ENCODE results near the gene RARS1.

GRCh38 chr5:168528521-168529373, 42.5 kb downstream of the RARS1 start, which contains the start of gene FBLL1:
- TF ChIP-seq ZBTB21 (CRISPR knock-in tag; IDR thresholded peaks at IDR 0.05; ENCODE audit: borderline replicate concordance): peak; percentile 68; the same call in 1 of the 2 replicates
- TF ChIP-seq HMGA2 (CRISPR knock-in tag; IDR thresholded peaks at IDR 0.05): no peak
- no peak for TF ChIP-seq USF1 (CRISPR knock-in tag; IDR thresholded peaks at IDR 0.05)
- TF ChIP-seq NR3C1 (CRISPR knock-in tag; conservative IDR thresholded peaks at IDR 0.05; ENCODE audit: low read depth): no peak
- TF ChIP-seq CTCF (IDR thresholded peaks at IDR 0.05): no peak
- TF ChIP-seq SP1 (CRISPR knock-in tag; conservative IDR thresholded peaks at IDR 0.05): no peak
- peak; percentile 69 for TF ChIP-seq FOXP4 (CRISPR knock-in tag; IDR thresholded peaks at IDR 0.05)
- TF ChIP-seq ZNF281 (CRISPR knock-in tag; IDR thresholded peaks at IDR 0.05): peak; percentile 86; the same call in 1 of the 2 replicates
- peak; percentile 52; the same call in 1 of the 2 replicates for TF ChIP-seq SMAD3 (CRISPR knock-in tag; IDR thresholded peaks at IDR 0.05; ENCODE audit: borderline replicate concordance)
- TF ChIP-seq ZNF263 (CRISPR knock-in tag; IDR thresholded peaks at IDR 0.05; ENCODE audit: low read depth): no peak
- no peak for TF ChIP-seq ZNF232 (CRISPR knock-in tag; IDR thresholded peaks at IDR 0.05)
- TF ChIP-seq AFF4 (CRISPR knock-in tag; IDR thresholded peaks at IDR 0.05; ENCODE audit: borderline replicate concordance): no peak; the same call in 1 of the 2 replicates
- TF ChIP-seq ZNF138 (CRISPR knock-in tag; conservative IDR thresholded peaks at IDR 0.05): no peak
